ENCODE data around the gene CCIN. TPM values are rescaled to one million over a fixed set of nuclear protein-coding genes. Genes with fewer than 3 reads are reported as not detected.

The CCIN gene
- total and polyA plus RNA-seq, 2 of the 4 experiments (the other 2 are of a cell fraction) = 0.80 to 1.1 TPM

- Histone ChIP-seq H3K14ac (replicated peaks; ENCODE audit: low read depth, low read length) (peak overlapping the region; percentile 93), H3K4me3 (ENCODE audit: insufficient read depth, low read depth, low read length) (peak overlapping the region; percentile 73), H3K4me1 (ENCODE audit: control insufficient read depth, insufficient read depth, low read length) (peaks cover 15% of the 10 kb centered on the region), H3K56ac (ENCODE audit: extremely low read depth, insufficient read depth, low read length) (peak overlapping the region; percentile 76), H3K9me1 (ENCODE audit: insufficient read depth, low read length) (peaks cover 21% of the 10 kb centered on the region), H4K8ac (ENCODE audit: low read depth in 2 of 2, low read length in 2 of 2) (peak overlapping the region in 1 of 2 experiments; percentile 18; a peak in 1 of 4 replicates), H3K4me2 (ENCODE audit: low read depth, low read length) (peak overlapping the region; percentile 99), H4K91ac (ENCODE audit: insufficient read depth, low read depth, low read length) (no peak overlapping the region), H3K36me3 (ENCODE audit: control insufficient read depth, insufficient read depth, low read length) (peaks cover 2% of the 10 kb centered on the region; the same call in 1 of the 2 replicates), H3K23ac (ENCODE audit: low read depth, low read length) (peak overlapping the region; percentile 94), H2BK20ac (ENCODE audit: low read depth, low read length) (no peak overlapping the region), H2AK9ac (replicated peaks; ENCODE audit: low read depth, low read length, poor library complexity) (peak overlapping the region; percentile 98), H3K27me3 (ENCODE audit: control insufficient read depth, insufficient read depth, low read length) (no peaks in the 10 kb centered on the region), H3K9ac (ENCODE audit: low read depth, low read length) (peak overlapping the region; percentile 86), H2BK15ac (ENCODE audit: low read depth, low read length) (0 out of 3 replicates have a peak overlapping the region, but pooled peaks have one; percentile 2), H2AFZ (replicated peaks; ENCODE audit: low read length, poor library complexity) (no peak overlapping the region), H2AK5ac (ENCODE audit: low read depth, low read length) (peak overlapping the region; percentile 1; the same call in 1 of the 2 replicates), H2BK120ac (ENCODE audit: low read depth, low read length) (no peak overlapping the region), H3K9me3 (ENCODE audit: control insufficient read depth, insufficient read depth, low read length) (no peaks in the 10 kb centered on the region), H2BK5ac (ENCODE audit: low read depth, low read length, poor library complexity, severe bottlenecking) (peak overlapping the region; percentile 71), H4K5ac (ENCODE audit: low read depth, low read length) (peak overlapping the region; percentile 18), H3K79me1 (ENCODE audit: low read depth in 1 of 2, low read length in 2 of 2) (peaks cover 3 to 52% of the 10 kb centered on the region in 2 experiments; a peak in 2 of 4 replicates), H4K20me1 (ENCODE audit: insufficient read depth, low read length) (peaks cover 47% of the 10 kb centered on the region), H3K27ac (ENCODE audit: insufficient read depth, low read length) (peak overlapping the region; percentile 75), H3K18ac (ENCODE audit: low read depth, low read length) (peak overlapping the region; percentile 7; the same call in 1 of the 2 replicates), H3K4ac (ENCODE audit: low read depth, low read length) (peak overlapping the region; percentile 76)
- in situ Hi-C loops (cut with MboI; ENCODE audit: low sequenced_read_pairs) = no loop called here
- TF ChIP-seq BHLHE40 (IDR thresholded peaks at IDR 0.05; ENCODE audit: low read depth, low read length) (no peak), RAD21 (IDR thresholded peaks at IDR 0.05; ENCODE audit: low read length) (no peak), ELK1 (IDR thresholded peaks at IDR 0.05; ENCODE audit: borderline replicate concordance, low read depth, low read length) (no peak), POLR2A (IDR thresholded peaks at IDR 0.05; ENCODE audit: low read depth, low read length) (no peak), RCOR1 (IDR thresholded peaks at IDR 0.05; ENCODE audit: insufficient replicate concordance, low read length) (no peak)
- ChIA-PET CTCF (interaction anchor here (0.7 to 2.1 kb wide), 4 partner anchors 9 to 29 kb away, joined by 4 to 6 read pairs (median 4); no protein-coding TSS in a partner anchor), POLR2A (ENCODE audit: unreplicated experiment) (no interaction called here)
- dilution Hi-C loops (cut with HindIII; ENCODE audit: low sequenced_read_pairs, unreplicated experiment) = no loop called here
- ATAC-seq (ENCODE audit: low read depth) (no peak), DNase-seq (no peak)
- no CpG with 5 or more reads among the region's 7 CpGs for WGBS, 2 experiments (ENCODE audit: extremely low coverage in 2 of 2, insufficient read length in 1 of 2)
- BruUV-seq (replicated peaks) = no TSS peak
- intact Hi-C loops (cut with micrococcal nuclease) = loop anchor here (2.0 to 5.0 kb wide), 4 partner anchors 15 to 136 kb away; partner anchors contain the start of gene GLIPR2
Measured at GRCh38 chr9:36191686-36192085, 22.5 kb downstream of the CCIN start.
